GM12872 (cell line): ENCODE data around the gene FAM174C.

Experiments used
- TF ChIP-seq, protein P1 (sequence below): IDR thresholded peaks from 3 replicates; pipeline ENCODE4 v1.5.1; 2011; ENCODE audit warnings: low read depth, mild to moderate bottlenecking, low read length, moderate library complexity; ENCODE audit not compliant: insufficient read depth

Gene FAM174C

DNA sequence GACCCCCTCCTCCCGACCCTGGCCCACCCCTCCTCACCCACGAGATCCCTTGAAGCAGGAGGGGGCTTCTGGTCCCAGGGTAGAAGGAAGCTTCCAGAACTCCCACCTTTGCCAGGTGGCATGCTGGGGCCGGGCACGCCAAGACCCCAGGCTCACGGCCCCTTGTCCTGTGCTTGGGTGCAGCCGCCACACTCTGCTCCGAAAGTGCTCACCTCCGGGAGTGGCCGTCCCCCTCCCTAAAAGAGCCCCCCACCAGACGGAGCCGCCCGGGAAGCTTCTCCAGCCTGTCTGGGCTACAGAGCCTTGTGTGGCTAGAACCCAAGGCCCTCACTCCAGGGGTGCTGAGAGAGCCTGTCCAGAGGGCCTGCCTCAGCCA lies 8.6 kb downstream of the FAM174C start:
- TF ChIP-seq, protein P1, sequence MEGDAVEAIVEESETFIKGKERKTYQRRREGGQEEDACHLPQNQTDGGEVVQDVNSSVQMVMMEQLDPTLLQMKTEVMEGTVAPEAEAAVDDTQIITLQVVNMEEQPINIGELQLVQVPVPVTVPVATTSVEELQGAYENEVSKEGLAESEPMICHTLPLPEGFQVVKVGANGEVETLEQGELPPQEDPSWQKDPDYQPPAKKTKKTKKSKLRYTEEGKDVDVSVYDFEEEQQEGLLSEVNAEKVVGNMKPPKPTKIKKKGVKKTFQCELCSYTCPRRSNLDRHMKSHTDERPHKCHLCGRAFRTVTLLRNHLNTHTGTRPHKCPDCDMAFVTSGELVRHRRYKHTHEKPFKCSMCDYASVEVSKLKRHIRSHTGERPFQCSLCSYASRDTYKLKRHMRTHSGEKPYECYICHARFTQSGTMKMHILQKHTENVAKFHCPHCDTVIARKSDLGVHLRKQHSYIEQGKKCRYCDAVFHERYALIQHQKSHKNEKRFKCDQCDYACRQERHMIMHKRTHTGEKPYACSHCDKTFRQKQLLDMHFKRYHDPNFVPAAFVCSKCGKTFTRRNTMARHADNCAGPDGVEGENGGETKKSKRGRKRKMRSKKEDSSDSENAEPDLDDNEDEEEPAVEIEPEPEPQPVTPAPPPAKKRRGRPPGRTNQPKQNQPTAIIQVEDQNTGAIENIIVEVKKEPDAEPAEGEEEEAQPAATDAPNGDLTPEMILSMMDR = no peak

DNA sequence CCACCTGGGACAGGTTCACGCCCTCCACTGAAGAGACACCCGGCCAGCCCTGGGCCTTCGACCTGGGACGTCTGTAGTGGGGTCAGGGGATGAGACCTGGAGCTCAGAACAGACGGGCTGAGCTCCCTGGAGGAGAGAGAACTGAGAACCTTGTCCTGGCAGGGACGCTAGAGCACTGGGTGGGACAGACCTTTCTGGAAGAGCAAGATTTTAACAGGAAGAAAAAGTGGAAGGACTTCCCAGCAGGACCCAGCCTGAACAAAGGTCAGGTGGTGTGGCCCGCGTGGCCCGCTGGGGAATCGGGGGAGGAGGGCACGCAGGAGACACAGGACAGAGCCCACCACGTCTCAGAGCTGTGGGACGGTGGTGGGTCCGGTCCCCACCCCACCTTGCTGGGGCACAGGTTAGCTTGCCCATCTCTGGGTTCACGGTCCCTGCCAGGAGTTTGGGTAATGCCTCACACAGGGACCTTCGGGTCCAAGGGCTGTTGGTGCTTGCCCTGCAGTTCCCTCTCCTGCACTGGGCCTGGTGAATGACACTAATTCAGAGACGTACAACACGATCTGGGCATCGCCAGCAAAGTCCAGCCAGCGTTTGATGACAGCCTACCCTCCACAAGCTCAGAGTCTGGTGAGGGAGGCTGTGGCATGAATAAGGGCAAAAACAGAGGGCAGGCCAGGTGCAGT lies 9.1 kb downstream of the FAM174C start:
- TF ChIP-seq, protein P1 = no peak

DNA sequence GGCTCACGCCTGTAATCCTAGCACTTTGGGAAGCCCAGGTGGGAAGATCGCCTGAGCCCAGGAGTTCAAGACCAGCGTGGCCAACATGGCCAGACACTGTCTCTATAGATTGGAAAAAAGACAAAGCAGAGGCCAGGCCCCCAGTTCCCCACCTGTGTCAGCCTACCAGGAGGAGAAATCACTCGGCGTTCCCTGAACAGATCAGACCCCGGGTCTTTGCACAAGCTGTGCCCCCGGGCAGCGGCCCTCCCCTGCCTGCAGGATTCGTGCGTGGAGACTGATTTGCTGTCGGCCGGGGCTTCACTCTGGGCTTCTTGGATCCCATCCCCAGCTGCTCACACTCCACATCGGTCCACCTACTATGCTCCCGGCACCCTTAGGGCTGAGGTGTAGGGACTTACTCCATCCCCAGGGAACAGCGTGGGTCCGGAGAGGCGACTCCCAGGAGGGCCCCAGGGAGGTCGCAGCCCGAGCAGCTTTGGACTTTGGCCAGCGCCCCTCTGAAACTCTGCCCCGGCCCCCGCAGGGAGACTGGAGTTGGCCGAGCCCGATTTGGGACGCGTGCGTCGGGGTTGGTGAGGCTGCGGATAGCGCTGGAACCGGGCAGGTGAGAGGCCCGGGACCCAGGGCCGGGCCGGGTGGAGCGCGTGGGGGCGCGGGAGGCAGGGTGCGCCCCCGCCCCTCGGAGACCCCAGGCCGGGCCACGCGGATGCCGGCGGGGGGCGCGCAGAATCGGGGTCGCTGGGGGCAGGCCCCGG lies 9.8 kb downstream of the FAM174C start:
- TF ChIP-seq, protein P1 = no peak

DNA sequence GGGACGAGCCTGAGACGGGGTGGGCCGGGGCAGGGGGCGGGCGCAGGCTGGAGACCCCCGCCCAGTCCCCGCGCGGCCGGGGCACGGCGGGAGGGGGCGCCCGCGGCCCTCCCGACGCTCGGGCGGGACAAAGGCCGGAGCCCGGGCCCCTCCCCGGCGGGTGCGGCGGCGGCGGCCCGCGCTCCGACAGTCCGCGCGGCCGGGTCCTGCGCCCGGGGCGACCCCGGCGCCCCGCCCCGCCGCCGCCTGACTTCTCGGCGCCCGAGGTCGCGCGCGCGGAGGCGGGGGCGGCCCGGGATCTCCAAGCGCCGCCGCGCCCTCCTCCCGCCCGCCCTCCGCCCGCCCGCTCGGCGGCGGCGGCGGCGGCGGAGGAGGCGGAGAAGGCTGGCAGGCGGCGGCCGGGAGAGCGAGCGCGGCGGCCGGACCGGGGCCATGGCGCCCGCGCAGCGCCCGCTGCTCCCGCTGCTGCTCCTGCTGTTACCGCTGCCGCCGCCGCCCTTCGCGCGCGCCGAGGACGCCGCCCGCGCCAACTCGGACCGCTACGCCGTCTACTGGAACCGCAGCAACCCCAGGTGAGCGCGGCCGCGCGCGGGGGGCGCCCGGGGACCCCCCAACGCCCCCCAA lies 10.5 kb downstream of the FAM174C start, which contains the start of gene EFNA2:
TSS of gene EFNA2 (plus strand) at position 137 of the 624 bp plus-strand sequence. CDS start at position 433, 296 bp downstream.
- TF ChIP-seq, protein P1 = no peak

DNA sequence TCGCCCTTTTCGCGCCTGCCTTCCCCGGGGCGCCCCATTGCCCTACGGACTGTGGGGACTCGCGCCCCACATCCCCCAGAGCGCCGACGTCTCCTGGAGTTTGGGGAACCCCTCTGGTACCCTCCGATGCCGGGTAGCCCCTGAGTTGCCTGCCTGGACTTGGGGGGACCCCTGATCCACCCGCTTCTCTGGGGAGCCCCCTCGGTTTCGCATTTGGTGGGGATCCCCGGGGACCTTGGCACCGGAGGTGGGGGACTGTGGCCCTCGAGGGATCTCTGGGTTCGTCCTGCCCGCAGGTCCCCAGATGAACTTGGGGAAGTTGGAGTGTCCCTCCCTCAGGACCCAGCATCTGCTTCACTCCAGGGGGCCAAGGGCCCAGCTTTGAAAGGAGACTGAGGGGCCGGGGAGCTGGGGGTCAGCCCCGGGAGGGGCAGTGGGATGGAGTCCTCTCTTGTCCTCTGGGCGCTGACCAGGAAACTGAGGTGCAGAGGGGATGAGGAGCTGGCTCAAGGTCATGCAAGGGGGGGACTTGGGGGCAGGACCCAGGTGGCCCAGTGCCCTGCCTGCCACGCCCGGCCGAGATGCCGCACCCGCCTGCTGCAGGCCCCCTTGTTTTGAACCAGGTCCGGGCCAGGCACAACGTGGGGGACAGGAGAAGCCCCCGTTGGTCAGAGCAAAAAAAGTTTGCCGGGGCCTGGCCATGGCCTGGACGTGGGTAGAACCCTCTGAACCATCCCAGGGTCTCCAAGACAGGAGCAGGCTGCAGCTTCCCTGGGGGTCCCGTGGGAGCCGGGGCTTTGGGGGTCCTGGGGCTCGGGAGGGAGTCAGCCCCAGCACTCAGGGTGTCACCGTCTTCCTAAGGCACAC lies 11.4 kb downstream of the FAM174C start:
- TF ChIP-seq, protein P1 = no peak

DNA sequence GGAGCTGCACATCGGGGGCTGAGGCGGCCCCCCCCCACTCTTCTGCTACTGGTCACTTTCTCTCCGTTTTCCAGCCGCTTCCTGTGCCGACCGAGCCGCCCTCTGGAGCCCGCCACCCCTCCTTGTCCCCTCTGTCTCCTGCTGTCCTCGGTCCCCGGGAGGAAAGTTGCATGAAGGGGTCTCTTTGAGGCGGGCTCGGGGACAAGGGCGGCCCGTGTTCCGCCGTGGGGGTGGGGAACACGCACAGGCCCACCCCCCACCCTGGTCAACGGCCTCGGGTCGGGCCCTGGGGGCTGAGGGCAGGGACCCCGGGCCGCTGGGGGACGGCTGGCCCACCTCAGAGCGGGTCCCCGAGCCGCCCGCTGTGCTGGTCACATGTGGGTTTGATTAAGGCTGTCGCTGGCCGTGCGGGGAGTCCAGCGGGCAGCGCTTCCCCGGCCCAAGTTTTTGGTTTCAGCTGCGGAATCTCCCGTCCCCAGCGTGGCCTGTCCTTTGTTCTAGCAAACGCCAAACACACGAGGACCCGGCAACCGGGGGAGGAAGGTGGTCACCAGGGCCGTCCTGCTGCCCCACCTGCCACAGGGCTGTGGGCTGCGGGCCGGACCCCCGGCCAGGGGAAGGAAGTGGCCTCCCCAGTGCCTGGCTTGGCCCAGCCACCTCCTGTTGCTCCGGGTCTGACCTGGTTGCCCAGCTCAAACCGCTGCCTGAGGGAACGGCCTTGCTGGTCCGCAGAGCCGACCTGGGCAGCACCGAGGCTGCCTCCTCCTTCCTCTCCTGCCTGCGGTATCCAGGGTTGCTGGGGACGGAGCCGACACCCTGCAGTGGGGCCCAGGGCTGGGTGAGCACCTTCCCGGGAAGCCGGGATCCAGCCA lies 12.3 kb downstream of the FAM174C start:
- TF ChIP-seq, protein P1 = no peak
